CD4-positive, alpha-beta memory T cell (primary cell): Measurements from ENCODE around the gene APOF. TPM values are rescaled to one million over a fixed set of nuclear protein-coding genes. Genes with fewer than 3 reads are reported as not detected.
"Not testable (repeated sequence)": the region's sequence is repeated elsewhere in the genome, so short reads cannot be mapped to it uniquely, and the experiment has no call there.

Source experiments
- CTCF ChIA-PET: fragments of 350-600 bp; sonication (Branson Sonifier 250); formaldehyde crosslinking; loops from one replicate; lab custom pipeline; 2021; ENCODE audit warnings: inconsistent platforms; ENCODE audit not compliant: partially characterized antibody; lab: Charles Lee
- POLR2A ChIA-PET: fragments of 350-600 bp; sonication (Branson Sonifier 250); formaldehyde crosslinking; loops from one replicate; lab custom pipeline; 2021; ENCODE audit not compliant: partially characterized antibody; lab: Charles Lee
- DNase-seq, 5 donors: peaks; one replicate each; pipeline versions ENCODE4 v3.0.0 to v3.0.0-alpha.2; 2020 to 2022; ENCODE audit warnings: mixed read lengths in 1 of 5
- H3K27ac ChIP-seq: one replicate; pipeline ENCODE4 v1.7.0; 2013; ENCODE audit warnings: low read depth, low read length
- H3K27me3 ChIP-seq: 2 replicates; pipeline ENCODE4 v1.7.0; 2013; ENCODE audit warnings: mild to moderate bottlenecking, low read length, moderate library complexity; ENCODE audit not compliant: insufficient read depth
- H3K36me3 ChIP-seq: 2 replicates; pipeline ENCODE4 v1.7.0; 2013; ENCODE audit warnings: mild to moderate bottlenecking, low read length, moderate library complexity; ENCODE audit not compliant: insufficient read depth
- H3K4me1 ChIP-seq: 2 replicates; pipeline ENCODE4 v1.7.0; 2013; ENCODE audit warnings: mild to moderate bottlenecking, low read length, moderate library complexity; ENCODE audit not compliant: insufficient read depth
- H3K4me3 ChIP-seq, 2 donors: one replicate each; pipeline ENCODE4 v1.7.0; 2013; ENCODE audit warnings: low read length in 2 of 2, mild to moderate bottlenecking in 1 of 2
- H3K9me3 ChIP-seq, 2 donors: one replicate each; pipeline ENCODE4 v1.7.0; 2013; ENCODE audit warnings: low read length in 2 of 2, control low read depth in 1 of 2; ENCODE audit not compliant: control insufficient read depth in 1 of 2
- H3K27ac Mint-ChIP-seq, 7 donors: one replicate each; pipeline ENCODE4 v1.8.0; 2020 to 2021; ENCODE audit warnings: mixed read lengths in 7 of 7, mild to moderate bottlenecking in 6 of 7, inconsistent platforms in 3 of 7, moderate library complexity in 3 of 7
- H3K27me3 Mint-ChIP-seq, 2 donors: one replicate each; pipeline ENCODE4 v1.8.0; 2020 to 2021; ENCODE audit warnings: mixed read lengths in 2 of 2
- H3K36me3 Mint-ChIP-seq, 2 donors: one replicate each; pipeline ENCODE4 v1.8.0; 2020 to 2021; ENCODE audit warnings: mixed read lengths in 2 of 2, inconsistent platforms in 1 of 2, mild to moderate bottlenecking in 1 of 2
- H3K4me1 Mint-ChIP-seq, 4 donors: one replicate each; pipeline ENCODE4 v1.8.0; 2020 to 2021; ENCODE audit warnings: mixed read lengths in 4 of 4, mild to moderate bottlenecking in 1 of 4
- H3K4me3 Mint-ChIP-seq, 8 donors: one replicate each; pipeline ENCODE4 v1.8.0; 2020 to 2021; ENCODE audit warnings: mixed read lengths in 8 of 8, mild to moderate bottlenecking in 7 of 8, moderate library complexity in 6 of 8, inconsistent platforms in 3 of 8
- H3K9me3 Mint-ChIP-seq, 8 donors: one replicate each; pipeline ENCODE4 v1.8.0; 2020 to 2021; ENCODE audit warnings: mixed read lengths in 8 of 8, mild to moderate bottlenecking in 5 of 8, inconsistent platforms in 3 of 8, moderate library complexity in 1 of 8
- intact Hi-C: fragments of 100-400 bp; cut with micrococcal nuclease; formaldehyde crosslinking; loops from one replicate; pipeline ENCODE4 v1.15.1; 2023
- polyA plus RNA-seq, 2 donors: library from polyadenylated mRNA; unstranded; fragments of 300-500 nt; fragmentation: Illumina TruSeq; gene quantifications; one replicate each; pipeline ENCODE4 v1.2.3, GENCODE V29; 2021
- total RNA-seq, 2 experiments: library from RNA; stranded (reverse); gene quantifications; one replicate each; pipeline ENCODE4 v1.2.3, GENCODE V29; 2021

Gene APOF
- total RNA-seq (not detected), polyA plus RNA-seq (not detected)

- peaks cover 0 to 13% of the 10 kb centered on the region in 2 donors for H3K36me3 Mint-ChIP-seq
- peak within 1 kb of the TSS in 6 of 7 donors; percentile 62 to 96 (median 80) for H3K27ac Mint-ChIP-seq
- no peaks in the 10 kb centered on the region for H3K27me3 Mint-ChIP-seq
- ChIA-PET POLR2A (interaction anchor here (1.1 to 7.8 kb wide), 3 partner anchors 24 to 141 kb away, joined by 4 to 264 read pairs (median 14); partner anchors contain the start of genes IL23A, PAN2 and RNF41), CTCF (interaction anchor here (2.5 to 3.8 kb wide), 2 partner anchors 98 to 102 kb away, joined by 10 to 34 read pairs; no protein-coding TSS in a partner anchor)
- H3K9me3 Mint-ChIP-seq = peaks cover 0 to 2% (median 0%) of the 10 kb centered on the region in 8 donors
- peak within 1 kb of the TSS; percentile 12 to 98 (median 84) for H3K4me3 Mint-ChIP-seq
- Histone ChIP-seq H3K4me1 (peaks cover 29% of the 10 kb centered on the region), H3K4me3 (no peak within 1 kb of the TSS), H3K36me3 (no peaks in the 10 kb centered on the region), H3K9me3 (no peaks in the 10 kb centered on the region), H3K27me3 (no peaks in the 10 kb centered on the region), H3K27ac (no peak within 1 kb of the TSS)
- intact Hi-C loops = loop anchor here (5.0 kb wide), 2 partner anchors 95 to 235 kb away; partner anchors contain the start of genes COQ10A and ESYT1
- DNase-seq = no peak
- H3K4me1 Mint-ChIP-seq = peaks cover 12 to 30% (median 20%) of the 10 kb centered on the region in 4 donors
Observed at GRCh38 chr12:56362130-56363059, at the start of gene APOF. Gene APOF, minus strand, starts transcription at chr12:56362857. Its CDS starts 112 bp downstream, at chr12:56362745.

- H3K4me3 Mint-ChIP-seq = no peak overlapping the region
- intact Hi-C loops = no loop called here
- ChIA-PET CTCF (interaction anchor here (1.4 kb wide), 1 partner anchor 52 kb away, joined by 4 read pairs; no protein-coding TSS in a partner anchor), POLR2A (no interaction called here)
- Histone ChIP-seq H3K4me3 (no peak overlapping the region), H3K9me3 (no peaks in the 10 kb centered on the region), H3K27me3 (no peaks in the 10 kb centered on the region), H3K36me3 (no peaks in the 10 kb centered on the region), H3K4me1 (no peaks in the 10 kb centered on the region), H3K27ac (no peak overlapping the region)
- peak overlapping the region in 1 of 7 donors; percentile 43 for H3K27ac Mint-ChIP-seq
- H3K4me1 Mint-ChIP-seq = peaks cover 0 to 1% (median 0%) of the 10 kb centered on the region in 4 donors
- no peaks in the 10 kb centered on the region for H3K9me3 Mint-ChIP-seq
- no peak for DNase-seq
- no peaks in the 10 kb centered on the region for H3K36me3 Mint-ChIP-seq
- no peaks in the 10 kb centered on the region for H3K27me3 Mint-ChIP-seq
Observed at GRCh38 chr12:56411781-56412639, 49.4 kb upstream of the APOF start.

DNA sequence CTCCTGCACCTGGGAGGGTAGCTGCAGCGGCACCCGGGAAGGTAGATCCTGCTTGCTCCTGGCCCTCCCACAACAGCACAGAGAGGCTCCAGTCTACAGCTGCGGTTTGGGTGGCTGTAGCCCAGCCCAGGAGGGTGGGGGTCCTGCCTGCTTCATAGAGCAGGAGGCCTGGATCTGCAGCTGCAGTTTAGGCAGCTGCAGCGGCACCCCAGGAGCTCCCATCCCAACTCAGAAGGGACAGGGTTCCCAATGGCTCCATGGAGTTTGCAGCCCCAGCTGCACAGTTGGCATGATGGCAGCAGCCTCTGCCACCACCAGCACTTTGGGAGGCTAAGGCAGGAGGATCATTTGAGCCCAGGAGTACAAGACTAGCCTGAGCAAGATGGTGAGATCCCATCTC lies 48.1 kb upstream of the APOF start:
- Histone ChIP-seq H3K36me3 (no peaks in the 10 kb centered on the region), H3K27me3 (no peaks in the 10 kb centered on the region), H3K4me1 (no peaks in the 10 kb centered on the region), H3K27ac (no peak overlapping the region), H3K9me3 (no peaks in the 10 kb centered on the region), H3K4me3 (no peak overlapping the region)
- no peak overlapping the region for H3K4me3 Mint-ChIP-seq
- no peak for DNase-seq
- H3K9me3 Mint-ChIP-seq = no peaks in the 10 kb centered on the region
- CTCF ChIA-PET = no interaction called here
- intact Hi-C loops = no loop called here
- no peaks in the 10 kb centered on the region for H3K27me3 Mint-ChIP-seq
- no peaks in the 10 kb centered on the region for H3K36me3 Mint-ChIP-seq
- POLR2A ChIA-PET = no interaction called here
- H3K27ac Mint-ChIP-seq = no peak overlapping the region
- H3K4me1 Mint-ChIP-seq = peaks cover 0 to 1% (median 0%) of the 10 kb centered on the region in 4 donors

- no peaks in the 10 kb centered on the region for H3K9me3 Mint-ChIP-seq
- intact Hi-C loops = no loop called here
- H3K4me1 Mint-ChIP-seq = peaks cover 0 to 1% (median 0%) of the 10 kb centered on the region in 4 donors
- Histone ChIP-seq H3K4me1 (no peaks in the 10 kb centered on the region), H3K4me3 (no peak overlapping the region), H3K36me3 (no peaks in the 10 kb centered on the region), H3K9me3 (no peaks in the 10 kb centered on the region), H3K27me3 (no peaks in the 10 kb centered on the region), H3K27ac (no peak overlapping the region)
- ChIA-PET POLR2A (no interaction called here), CTCF (no interaction called here)
- H3K4me3 Mint-ChIP-seq = no peak overlapping the region
- no peaks in the 10 kb centered on the region for H3K36me3 Mint-ChIP-seq
- no peak overlapping the region for H3K27ac Mint-ChIP-seq
- H3K27me3 Mint-ChIP-seq = no peaks in the 10 kb centered on the region
- no peak for DNase-seq
Observed at GRCh38 chr12:56408799-56409417, 46.3 kb upstream of the APOF start.

DNA sequence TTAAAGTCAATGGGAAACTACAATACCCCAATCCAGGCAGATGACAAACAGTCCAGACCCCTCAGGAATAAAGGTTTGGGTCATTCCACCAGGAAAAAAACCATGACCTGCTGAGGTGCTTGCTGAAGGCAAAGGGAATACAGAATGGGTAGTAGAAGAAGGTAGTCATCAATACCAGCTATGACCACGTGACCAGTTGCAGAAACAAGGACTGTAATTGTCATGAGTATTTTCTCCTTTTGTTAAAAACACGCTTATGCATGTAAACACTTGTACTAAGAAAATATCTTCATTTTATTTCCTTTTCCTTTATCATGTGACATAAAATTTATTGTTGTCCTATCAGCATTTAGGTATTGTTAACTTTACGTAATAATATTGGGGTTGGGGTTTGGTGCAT lies 41.6 kb upstream of the APOF start:
- H3K36me3 Mint-ChIP-seq, intact Hi-C loops, H3K27me3 ChIP-seq, H3K27ac ChIP-seq, H3K9me3 ChIP-seq, DNase-seq, H3K4me3 Mint-ChIP-seq, H3K27ac Mint-ChIP-seq, POLR2A ChIA-PET, H3K4me3 ChIP-seq, H3K36me3 ChIP-seq, H3K4me1 Mint-ChIP-seq, H3K9me3 Mint-ChIP-seq, H3K27me3 Mint-ChIP-seq, CTCF ChIA-PET, H3K4me1 ChIP-seq: not testable (repeated sequence)

DNA sequence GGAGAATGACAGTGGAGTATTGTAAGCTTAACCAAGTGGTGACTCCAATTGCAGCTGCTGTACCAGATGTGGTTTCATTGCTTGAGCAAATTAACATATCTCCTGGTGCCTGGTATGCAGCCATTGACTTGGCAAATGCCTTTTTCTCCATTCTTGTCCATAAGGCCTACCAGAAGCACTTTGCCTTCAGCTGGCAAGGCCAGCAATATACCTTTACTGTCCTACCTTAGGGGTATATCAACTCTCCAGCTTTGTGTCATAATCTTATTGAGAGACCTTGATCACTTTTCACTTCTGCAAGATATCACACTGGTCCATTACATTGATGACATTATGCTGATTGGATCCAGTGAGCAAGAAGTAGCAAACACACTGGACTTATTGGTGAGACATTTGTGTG lies 39.0 kb upstream of the APOF start:
- CTCF ChIA-PET, H3K4me1 Mint-ChIP-seq, H3K36me3 ChIP-seq, H3K27ac ChIP-seq, intact Hi-C loops, H3K27me3 Mint-ChIP-seq, H3K4me3 Mint-ChIP-seq, H3K4me1 ChIP-seq, H3K27ac Mint-ChIP-seq, H3K27me3 ChIP-seq, H3K36me3 Mint-ChIP-seq, H3K9me3 ChIP-seq, H3K4me3 ChIP-seq, DNase-seq, POLR2A ChIA-PET: not testable (repeated sequence)
- peaks cover 0 to 20% (median 15%) of the 10 kb centered on the region in 8 donors for H3K9me3 Mint-ChIP-seq
